Right lobe of liver (tissue), 4 donors: ENCODE measurements around the gene TBX4.

Experiments
- CTCF ChIP-seq, 4 donors: fragments of 200-600 bp in 3 of 4; fragments of 450-650 bp in 1 of 4; IDR thresholded peaks; one replicate each; pipeline versions ENCODE4 v1.5.1 to v1.8.0; 2016 to 2022; ENCODE audit warnings: antibody characterized with exemption in 4 of 4, mild to moderate bottlenecking in 2 of 4
- POLR2A ChIP-seq: fragments of 450-650 bp; IDR thresholded peaks from one replicate; pipeline ENCODE4 v1.6.1; 2017; ENCODE audit warnings: antibody characterized with exemption, mild to moderate bottlenecking
- donor health status: DM: no; HTN: no; CAD: no.
- donor health status: DM: no; HTN: no; CAD: no.
- donor health status: DM: no; HTN: yes; CAD: no.

DNA sequence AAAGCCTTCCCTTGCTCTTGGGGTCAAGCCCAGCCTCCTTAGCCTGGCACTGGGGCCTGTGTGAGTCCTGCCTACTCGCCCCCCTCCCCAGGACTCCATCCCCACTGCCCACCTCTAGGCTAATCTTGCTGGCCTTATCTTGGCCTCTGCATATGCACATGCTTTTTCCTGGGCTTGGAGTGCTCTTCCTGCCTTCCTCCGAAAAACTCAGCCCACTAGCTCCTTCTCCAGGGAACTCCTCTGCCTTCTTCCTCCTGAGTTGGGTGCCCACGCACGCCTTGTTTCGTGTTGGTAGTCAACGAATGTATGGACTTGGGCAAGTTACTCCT, 36.0 kb upstream of the TBX4 start:
- TF ChIP-seq CTCF (IDR thresholded peaks at IDR 0.05) (no peak), POLR2A (no peak)
